DMS114 treated with DMSO at 0.1 percent for 48 hours (cell line): ENCODE results near the gene MAP2K6.
A peak's percentile ranks its signal among the peaks of the same experiment; 100 is the strongest.
"Not testable (repeated sequence)": the region's sequence is repeated elsewhere in the genome, so short reads cannot be mapped to it uniquely, and the experiment has no call there.

Experiments
- DNase-seq: peaks from one replicate; lab custom pipeline; 2025; ENCODE audit not compliant: unreplicated experiment; lab: John Stamatoyannopoulos, UW

Gene MAP2K6

DNA sequence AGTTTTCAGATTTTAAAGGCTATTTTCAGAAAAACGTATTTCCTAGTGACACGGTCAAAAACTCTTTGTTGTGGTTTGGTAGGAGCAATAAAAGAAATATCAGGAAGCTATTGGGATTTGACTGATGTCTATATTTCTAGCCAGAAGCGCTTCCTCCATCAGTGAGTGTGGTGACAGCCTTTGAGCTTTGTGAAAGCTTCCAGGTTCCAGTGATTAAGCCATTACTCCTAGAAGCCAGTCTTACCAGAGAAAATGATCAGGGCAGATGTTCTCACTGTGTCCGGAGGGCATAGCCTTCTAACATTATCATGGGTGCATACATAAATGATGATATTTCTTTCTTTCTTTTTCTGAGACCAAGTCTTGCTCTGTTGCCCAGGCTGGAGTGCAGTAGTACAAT, 39.6 kb downstream of the MAP2K6 start:
- no peak for DNase-seq

DNA sequence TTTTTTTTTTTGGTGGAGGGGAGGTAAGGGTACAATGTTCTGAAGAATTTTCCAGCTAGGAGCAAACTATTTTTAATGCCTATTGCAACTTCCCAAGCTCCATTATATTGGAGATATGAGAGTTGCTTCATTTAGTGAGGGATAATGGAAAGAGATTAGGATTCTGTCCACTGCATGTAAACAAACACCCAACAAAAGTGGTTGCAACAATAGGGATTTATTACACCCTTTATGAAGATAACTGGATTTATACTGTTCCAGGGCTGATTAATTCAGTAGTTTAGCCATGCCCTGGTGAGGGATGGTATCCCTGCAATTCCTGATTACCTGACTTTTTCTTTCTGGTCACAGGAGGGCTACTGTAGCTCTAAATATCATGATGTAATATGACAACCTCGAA, 40.5 kb downstream of the MAP2K6 start:
- no peak for DNase-seq

DNA sequence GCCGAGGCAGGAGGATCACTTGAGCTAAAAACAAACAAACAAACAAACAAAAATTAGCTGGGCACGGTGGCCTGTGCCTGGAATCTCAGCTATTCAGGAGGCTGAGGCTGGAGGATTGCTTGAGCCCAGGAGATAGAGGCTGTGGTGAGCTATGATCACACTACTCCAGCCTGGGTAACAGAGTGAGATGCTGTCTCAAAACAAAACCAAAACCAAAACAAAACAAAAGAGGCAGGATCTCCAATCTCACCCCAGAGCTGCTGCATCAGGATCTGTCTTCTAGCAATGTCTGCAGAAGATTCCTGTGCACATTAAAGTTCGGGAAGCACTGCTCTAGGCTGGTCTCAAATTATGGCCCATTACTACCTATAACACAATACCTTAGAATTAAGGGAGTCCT, 43.1 kb downstream of the MAP2K6 start:
- no peak for DNase-seq

DNA sequence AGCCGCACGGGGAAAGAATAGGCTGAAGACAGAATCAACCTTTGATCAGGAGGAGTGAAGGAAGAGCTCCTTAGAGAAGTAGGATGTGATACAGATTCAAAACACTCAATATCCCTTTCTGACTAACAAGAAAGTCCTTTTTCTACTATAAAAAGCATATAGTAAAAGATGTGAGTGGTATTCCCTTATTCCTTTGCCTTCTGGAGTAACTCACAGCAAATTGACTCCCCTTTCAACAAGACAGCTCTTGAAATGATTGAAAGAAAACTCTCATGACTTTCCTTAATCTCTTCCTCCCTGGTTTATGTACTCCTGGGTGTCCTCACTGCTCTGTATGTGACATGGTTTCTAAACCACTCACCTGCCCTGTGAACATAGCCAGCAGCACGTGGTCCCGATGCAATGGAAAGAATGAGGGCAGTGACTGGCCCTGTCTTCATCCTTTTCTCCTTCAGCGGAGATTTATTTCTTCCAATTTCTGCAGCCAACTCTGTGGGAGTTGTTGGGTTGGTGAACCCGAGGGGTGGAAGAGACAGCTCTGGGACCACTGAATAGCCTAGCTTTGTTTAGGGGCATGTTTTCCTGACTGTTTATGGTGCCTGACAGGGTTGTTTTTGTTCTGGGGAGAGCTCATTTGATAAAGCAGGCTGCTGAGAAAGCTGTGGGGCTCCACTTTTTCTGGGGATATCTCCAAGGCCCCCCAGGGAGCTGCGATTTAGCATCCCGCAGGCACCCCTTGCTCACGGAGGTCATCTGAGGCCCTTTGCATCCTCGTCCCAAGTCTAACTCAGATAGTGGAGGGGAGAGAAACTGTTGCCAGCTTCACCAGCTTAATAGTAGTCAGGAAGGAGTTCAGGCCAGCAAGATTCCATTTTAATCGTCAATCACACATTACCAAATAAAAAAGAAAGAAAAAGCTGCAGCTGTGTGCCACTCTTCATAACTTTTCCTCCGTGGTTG, 46.7 kb downstream of the MAP2K6 start:
- no peak for DNase-seq

DNA sequence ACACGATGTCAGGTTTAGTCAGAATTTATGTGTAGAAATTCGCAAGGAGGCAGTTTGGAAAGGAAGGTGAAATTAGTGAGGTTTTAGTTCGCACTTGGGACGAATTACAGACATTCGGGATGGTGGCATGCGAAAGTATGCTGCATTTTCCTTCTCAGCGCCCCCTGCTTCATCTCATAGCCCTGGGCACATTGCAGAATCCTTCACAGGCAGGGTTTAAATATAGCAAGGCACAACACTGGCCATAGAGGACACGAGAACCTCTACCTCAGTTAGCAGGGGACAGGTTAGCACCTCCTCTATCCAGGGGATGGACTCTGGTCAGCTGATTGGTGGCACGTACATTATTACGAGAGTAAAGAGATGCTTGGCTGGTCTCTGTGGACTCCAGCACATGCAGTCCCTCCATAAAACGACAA, 47.5 kb downstream of the MAP2K6 start:
- DNase-seq: no peak

DNA sequence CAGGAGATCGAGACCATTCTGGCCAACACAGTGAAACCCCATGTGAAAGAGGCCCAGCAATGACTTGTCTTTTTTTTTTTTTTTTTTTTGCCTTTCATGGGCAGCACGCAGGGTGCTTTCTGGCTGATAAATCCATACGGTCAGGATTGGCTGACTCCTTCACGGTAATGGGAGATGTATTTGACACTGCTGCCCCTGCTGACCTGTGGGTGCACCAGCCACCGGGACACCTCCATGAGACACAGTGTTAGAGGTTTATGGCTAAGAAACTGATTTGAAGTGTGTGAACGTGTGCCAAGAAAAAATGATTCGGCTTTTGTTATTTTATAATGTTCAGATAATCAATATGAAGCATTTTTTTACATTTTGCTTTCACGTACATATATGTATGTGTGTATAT, 48.4 kb downstream of the MAP2K6 start:
- no peak for DNase-seq

DNA sequence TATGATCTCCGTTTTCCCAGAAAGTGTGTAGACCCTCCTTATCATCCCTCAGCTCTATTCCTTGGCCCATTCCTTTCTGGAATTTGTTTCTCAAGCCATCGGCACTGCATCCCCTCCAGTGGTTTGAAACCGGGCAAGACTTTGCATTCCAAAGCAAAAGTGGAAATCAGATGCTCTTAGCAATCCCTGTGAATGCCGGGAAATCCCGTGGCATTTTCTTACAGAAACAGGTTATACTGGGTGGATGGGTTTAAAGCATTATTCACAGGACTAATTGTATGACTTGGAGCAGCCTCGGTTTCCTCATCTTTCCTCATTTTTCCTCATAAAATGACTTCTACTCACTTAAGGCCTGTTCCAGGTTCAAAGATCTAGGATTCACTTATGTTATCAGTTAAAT, 52.0 kb downstream of the MAP2K6 start:
- no peak for DNase-seq

DNA sequence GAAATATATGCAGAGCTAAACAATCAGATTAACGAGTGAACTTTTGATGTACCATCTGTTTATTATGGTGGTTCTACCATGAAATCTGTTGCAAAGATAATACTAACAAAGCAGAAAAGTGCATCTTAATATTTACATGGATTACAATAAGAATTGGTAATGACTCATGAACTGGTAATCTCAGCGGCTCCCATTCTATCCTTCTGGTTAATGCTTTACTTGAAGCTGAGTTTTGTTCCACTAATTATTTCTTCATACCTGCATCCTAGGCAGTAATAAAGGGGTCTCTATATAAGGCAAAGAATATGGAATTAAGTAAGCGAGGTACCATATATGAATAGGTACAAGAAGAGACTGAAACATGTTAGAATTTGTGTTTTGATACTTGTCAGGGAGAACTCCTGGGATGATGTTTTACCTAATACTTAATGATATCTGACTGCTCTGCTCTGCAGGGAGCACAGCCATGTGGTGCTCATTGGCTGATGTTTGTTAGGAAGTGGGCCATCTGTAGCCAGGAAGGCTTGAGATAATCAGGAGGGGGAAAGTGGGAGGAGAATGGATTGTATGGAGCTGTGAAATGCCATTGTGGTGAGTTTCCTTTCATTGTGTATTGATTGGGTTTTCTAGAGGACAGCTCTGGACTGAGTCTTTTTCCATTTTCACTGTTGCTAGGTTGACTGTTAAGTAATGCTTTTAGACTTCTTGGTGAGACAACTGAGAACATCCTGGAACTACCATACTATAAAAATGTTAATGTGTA, 52.6 kb downstream of the MAP2K6 start:
- DNase-seq: no peak

DNA sequence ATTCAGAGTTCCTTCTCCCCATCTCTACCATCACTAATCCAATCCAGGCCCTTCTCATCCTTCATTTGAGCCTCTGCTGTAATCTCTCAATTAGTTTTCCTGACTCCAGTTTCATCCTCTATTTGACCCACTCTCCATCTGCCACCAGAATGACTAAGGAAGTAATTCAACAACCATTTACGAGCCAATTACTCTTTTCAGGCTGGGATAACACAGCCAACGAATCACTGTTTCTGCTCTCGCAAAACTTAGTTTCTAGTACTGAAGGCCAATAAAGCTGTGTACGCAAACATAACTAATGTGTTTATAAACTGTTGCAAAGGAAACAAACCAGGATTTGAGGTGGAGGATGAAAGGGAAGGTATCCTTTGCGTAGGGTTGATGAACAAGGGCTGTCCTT, 53.7 kb downstream of the MAP2K6 start:
- DNase-seq: no peak

DNA sequence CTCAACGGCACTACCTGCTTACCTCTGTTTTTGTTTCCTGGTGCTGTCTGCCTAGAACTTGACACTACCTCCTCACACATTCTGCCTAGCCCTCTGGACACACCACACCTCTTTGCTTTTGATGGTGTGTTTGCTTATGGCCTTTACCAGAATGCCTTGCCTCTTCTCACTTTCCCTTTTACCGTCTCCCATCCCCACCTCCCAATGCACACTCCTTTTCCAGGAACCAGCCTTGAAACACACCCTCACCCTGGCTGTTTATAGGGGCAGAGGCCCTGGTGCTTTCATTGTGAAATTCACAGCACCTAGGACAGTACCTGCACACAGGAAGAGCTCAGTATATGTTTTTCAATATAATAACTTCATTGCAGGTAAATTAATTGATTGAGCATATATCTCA, 56.2 kb downstream of the MAP2K6 start:
- no peak for DNase-seq

DNA sequence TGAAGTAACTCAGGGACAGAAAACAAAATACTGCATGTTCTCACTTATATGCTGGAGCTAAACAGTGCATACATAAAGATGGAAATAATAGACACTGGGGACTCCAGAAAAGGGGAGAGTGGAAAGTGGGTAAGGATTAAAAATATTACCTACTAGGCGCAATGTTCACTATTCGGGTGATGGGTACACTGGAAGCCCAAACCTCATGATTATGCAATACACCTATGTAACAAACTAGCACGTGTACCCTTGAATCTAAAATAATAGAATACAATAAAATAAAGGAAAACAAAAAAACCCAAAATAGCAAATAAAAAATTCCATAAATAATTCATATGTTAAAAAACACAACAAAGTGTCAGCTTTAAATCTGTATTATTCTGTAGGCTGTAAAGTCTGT, 56.9 kb downstream of the MAP2K6 start:
- no peak for DNase-seq

DNA sequence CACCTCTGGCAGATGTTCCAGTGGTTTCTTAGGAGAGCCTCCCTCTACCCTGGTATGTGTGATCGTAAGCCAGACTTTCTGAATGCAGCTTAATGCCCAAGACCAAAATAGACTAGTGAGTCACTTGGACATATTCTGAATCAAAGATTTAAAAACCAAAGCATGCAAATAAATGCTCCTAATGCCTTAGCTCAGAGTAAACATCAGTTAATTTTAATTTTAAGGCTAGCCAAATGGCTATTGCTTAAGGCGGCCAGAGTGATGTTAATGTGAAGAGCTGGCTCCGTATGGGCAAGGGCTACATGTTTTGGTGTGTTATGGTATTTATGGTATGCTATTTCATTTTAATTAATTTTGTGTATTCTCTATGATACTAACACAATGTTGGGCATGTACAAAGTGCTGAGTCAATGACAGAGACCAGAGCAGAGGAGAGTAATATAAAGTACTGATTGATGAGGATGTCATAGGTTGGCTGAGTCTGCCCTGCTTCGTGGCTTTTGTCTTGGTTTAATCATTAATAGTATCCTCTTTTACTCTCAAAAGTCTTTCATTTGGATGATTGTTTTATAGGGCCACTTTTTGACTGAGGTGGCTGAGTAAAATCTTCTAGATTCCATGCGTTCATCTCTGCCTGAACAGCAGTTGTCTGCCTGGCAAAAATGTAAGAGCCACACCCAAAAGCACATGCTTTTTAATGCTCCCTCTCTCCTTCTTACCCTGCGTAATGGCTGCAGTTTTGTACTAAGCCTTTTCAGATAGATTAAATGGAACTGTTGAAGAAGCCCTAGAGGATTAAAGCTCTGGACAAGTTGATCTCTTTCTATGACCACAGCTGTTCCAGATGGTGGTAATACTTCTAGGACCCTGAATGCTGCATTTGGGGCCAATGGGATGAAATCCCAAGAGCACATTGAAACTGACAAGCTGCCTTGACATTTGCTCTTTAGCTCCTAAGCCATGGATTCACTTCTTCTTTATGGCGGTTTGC, 59.6 kb downstream of the MAP2K6 start:
- no peak for DNase-seq

DNA sequence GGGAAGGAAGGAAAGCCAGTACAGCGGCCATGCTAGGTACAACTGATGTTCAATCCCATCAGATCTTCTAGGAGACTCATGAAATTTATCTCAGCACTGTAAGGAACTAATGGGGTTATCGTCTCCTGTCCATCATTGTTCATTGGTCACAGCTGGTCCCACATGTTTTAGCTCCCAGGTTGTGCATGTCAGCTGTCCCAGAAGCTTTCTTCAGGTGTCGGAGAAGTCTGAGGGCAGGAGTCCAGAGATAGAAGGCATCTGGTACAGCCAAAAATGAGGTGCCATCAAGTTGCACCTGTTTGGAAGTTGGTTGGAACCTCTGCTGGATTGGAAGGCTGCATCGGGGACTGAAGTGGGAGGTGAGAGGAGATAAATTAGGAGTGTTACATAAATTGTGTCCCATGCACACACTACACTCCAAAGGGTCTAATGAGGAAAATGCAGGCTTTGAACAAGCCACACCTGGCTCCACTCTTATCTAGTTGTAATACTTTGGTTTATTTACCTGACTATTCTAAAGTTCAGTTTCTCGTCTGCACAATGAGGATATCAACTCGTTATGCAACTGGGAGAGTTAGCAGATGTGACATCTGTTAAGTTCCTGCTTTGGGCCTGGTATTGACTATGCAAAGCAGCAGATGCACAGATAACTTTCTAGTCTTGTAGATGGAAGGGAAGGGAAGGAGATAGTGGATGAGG, 62.9 kb downstream of the MAP2K6 start:
- DNase-seq: no peak

DNA sequence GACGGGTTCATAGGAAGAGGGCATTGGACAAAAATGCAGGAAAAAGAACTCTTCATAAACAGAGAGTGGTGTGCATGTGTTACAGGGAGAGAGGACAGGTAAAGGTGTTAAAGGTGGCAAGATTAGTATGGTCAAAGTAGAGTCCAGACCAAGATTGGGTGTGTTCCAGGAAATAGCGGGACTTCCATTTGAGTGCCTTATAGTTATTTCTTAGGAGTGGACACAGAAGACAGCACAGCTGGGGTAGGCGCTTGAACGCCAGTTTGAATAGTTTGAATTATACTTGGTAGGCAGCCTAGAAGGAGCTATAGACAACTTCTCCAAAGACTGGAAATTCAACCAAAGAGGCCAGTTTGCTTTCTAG, 63.4 kb downstream of the MAP2K6 start:
- DNase-seq: no peak

DNA sequence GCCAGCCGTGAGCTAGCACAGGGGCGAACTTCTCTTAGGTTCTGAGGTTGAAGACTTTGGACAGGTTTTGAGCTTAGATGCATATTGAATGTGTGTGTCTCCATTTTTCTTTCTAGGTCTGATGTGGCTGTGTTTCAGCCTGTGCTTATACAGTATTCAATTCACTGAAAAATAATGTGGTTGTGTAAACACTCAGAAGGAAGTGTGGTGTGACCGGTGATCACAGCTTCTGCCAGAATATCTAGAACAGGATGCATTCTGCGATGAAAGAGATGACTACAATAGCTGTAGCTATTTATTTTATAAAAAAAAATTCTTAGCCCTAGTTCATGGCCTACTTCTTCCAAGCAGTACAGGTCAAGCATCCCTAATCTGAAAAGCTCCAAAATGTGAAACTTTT, 64.4 kb downstream of the MAP2K6 start:
- no peak for DNase-seq

DNA sequence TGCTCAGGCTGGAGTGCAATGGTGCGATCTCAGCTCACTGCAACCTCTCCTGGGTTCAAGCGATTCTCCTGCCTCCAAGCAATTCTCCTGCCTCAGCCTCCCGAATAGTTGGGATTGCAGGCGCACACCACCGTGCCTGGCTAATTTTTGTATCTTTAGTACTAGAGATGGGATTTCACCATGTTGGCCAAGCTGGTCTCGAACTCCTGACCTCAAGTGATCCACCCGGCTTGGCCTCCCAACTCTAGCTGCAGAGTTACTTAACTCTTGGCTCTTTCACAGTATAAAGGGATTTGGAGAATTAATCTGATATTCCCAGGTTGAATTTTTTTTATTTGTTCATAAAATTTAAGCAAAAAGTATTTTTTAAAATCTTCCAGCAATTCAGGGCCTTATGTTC, 65.3 kb downstream of the MAP2K6 start:
- not testable (repeated sequence) for DNase-seq

DNA sequence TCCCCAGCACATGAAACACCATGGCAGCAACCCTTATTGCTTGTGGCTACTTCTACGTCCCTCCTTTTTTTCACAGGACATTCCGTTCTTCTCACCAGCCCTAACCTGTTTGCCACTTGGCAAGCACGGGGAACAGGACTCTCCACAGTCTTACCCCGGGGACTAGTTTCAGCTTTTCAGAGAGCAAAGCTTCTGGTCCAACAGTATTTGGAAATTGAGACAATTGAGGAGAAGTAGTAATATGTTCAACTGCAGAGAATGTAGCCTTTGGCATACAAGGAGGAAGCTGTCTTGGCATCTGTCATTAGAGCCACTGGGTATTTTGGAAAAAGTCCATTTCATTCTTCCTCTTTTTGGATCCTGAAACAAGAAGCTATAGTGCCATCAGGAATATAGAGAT, 65.7 kb downstream of the MAP2K6 start:
- DNase-seq: peak; percentile 18

DNA sequence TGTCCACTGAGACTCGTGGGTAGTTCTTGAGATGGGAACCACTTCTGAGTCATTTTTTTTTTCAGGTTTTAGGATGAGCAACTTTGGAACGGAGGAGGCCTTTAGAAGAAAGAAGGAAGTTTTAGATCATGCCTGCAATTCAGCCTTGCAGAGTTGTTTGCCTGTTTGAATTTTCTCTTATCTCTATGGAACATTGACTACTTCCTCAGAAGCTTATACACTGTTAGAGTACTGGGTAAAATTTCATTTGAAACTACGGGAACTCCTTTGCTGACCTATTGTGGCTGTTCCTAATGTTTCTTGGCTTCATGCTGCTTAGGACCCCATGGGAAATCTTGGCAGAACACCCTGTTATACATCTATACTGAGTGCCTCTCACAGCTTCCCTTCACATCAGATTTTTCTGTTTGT, 70.8 kb downstream of the MAP2K6 start:
- DNase-seq: no peak

DNA sequence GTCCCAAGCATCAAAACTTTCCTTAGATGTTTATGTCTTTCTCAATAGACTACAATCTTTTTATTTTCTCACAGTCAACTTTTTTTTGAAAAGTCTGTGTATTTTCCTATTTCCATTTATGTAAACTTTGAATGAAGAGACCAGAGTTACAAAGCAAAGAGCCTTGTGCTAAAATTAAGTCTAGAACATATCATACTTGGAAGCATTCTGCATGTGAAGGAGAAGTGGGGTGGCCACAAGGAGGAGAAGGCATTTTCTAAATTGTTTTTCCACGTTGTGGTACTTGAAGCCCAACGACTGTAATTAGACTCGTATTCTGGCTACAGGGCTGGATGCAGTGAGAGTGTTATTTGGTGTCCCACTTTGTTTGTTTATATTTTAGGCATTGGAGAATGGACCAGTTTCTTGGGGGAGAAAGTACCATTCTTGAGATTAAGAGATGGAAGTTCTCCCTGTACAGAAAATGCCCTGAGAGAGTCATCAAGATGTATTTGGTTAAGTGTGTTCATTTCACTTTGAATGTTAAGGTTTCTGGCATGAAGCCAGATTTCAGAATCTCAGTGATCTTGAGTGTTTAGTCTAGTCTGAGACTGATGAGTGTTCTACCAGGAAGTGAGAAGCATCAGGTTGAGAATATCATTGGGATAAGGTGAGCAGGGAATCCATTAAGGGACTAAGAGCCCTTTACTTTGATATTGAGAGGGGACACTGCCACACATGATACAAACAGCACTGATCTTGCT, 71.6 kb downstream of the MAP2K6 start:
- no peak for DNase-seq
